ENCODE measurements around the gene CFDP1. TPM values are rescaled to one million over a fixed set of nuclear protein-coding genes. Genes with fewer than 3 reads are reported as not detected.
A peak's percentile ranks its signal among the peaks of the same experiment; 100 is the strongest.

The CFDP1 gene
- total and polyA plus RNA-seq, 2 of the 13 experiments (the other 11 are each of a cell fraction or from before 2014, with no cell fraction given), result 78.6 to 153 TPM

GRCh38 chr16:75424105-75424762 lies 9.1 kb downstream of the CFDP1 start (continued):
- TF ChIP-seq, protein P1, sequence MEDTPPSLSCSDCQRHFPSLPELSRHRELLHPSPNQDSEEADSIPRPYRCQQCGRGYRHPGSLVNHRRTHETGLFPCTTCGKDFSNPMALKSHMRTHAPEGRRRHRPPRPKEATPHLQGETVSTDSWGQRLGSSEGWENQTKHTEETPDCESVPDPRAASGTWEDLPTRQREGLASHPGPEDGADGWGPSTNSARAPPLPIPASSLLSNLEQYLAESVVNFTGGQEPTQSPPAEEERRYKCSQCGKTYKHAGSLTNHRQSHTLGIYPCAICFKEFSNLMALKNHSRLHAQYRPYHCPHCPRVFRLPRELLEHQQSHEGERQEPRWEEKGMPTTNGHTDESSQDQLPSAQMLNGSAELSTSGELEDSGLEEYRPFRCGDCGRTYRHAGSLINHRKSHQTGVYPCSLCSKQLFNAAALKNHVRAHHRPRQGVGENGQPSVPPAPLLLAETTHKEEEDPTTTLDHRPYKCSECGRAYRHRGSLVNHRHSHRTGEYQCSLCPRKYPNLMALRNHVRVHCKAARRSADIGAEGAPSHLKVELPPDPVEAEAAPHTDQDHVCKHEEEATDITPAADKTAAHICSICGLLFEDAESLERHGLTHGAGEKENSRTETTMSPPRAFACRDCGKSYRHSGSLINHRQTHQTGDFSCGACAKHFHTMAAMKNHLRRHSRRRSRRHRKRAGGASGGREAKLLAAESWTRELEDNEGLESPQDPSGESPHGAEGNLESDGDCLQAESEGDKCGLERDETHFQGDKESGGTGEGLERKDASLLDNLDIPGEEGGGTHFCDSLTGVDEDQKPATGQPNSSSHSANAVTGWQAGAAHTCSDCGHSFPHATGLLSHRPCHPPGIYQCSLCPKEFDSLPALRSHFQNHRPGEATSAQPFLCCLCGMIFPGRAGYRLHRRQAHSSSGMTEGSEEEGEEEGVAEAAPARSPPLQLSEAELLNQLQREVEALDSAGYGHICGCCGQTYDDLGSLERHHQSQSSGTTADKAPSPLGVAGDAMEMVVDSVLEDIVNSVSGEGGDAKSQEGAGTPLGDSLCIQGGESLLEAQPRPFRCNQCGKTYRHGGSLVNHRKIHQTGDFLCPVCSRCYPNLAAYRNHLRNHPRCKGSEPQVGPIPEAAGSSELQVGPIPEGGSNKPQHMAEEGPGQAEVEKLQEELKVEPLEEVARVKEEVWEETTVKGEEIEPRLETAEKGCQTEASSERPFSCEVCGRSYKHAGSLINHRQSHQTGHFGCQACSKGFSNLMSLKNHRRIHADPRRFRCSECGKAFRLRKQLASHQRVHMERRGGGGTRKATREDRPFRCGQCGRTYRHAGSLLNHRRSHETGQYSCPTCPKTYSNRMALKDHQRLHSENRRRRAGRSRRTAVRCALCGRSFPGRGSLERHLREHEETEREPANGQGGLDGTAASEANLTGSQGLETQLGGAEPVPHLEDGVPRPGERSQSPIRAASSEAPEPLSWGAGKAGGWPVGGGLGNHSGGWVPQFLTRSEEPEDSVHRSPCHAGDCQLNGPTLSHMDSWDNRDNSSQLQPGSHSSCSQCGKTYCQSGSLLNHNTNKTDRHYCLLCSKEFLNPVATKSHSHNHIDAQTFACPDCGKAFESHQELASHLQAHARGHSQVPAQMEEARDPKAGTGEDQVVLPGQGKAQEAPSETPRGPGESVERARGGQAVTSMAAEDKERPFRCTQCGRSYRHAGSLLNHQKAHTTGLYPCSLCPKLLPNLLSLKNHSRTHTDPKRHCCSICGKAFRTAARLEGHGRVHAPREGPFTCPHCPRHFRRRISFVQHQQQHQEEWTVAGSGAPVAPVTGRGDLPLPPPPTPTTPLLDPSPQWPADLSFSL (CRISPR knock-in tag; IDR thresholded peaks at IDR 0.05), result peak; percentile 16; the same call in 1 of the 2 replicates
- TF ChIP-seq, protein P2, sequence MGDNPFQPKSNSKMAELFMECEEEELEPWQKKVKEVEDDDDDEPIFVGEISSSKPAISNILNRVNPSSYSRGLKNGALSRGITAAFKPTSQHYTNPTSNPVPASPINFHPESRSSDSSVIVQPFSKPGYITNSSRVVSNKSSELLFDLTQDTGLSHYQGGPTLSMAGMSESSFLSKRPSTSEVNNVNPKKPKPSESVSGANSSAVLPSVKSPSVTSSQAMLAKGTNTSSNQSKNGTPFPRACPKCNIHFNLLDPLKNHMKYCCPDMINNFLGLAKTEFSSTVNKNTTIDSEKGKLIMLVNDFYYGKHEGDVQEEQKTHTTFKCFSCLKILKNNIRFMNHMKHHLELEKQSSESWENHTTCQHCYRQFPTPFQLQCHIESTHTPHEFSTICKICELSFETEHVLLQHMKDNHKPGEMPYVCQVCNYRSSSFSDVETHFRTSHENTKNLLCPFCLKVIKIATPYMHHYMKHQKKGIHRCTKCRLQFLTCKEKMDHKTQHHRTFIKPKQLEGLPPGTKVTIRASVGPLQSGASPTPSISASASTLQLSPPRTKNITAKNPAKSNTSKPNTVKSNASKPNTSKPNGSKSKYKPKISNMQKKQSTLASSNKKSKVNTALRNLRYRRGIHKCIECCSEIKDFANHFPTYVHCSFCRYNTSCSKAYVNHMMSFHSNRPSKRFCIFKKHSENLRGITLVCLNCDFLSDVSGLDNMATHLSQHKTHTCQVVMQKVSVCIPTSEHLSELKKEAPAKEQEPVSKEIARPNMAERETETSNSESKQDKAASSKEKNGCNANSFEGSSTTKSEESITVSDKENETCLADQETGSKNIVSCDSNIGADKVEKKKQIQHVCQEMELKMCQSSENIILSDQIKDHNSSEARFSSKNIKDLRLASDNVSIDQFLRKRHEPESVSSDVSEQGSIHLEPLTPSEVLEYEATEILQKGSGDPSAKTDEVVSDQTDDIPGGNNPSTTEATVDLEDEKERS (CRISPR knock-in tag; IDR thresholded peaks at IDR 0.05), result peak; percentile 60; the same call in 1 of the 2 replicates
- TF ChIP-seq HOXA3 (CRISPR knock-in tag; IDR thresholded peaks at IDR 0.05), result peak; percentile 46; the same call in 1 of the 2 replicates
- 0 out of 2 replicates have a peak, but pooled peaks have one; percentile 17 for TF ChIP-seq KMT2B (CRISPR knock-in tag; IDR thresholded peaks at IDR 0.05)
- peak; percentile 80; the same call in 1 of the 2 replicates for TF ChIP-seq ZBTB43 (CRISPR knock-in tag; conservative IDR thresholded peaks at IDR 0.05)
- peak; percentile 24; the same call in 1 of the 2 replicates for TF ChIP-seq RXRA (CRISPR knock-in tag; IDR thresholded peaks at IDR 0.05)
- TF ChIP-seq, protein P3, sequence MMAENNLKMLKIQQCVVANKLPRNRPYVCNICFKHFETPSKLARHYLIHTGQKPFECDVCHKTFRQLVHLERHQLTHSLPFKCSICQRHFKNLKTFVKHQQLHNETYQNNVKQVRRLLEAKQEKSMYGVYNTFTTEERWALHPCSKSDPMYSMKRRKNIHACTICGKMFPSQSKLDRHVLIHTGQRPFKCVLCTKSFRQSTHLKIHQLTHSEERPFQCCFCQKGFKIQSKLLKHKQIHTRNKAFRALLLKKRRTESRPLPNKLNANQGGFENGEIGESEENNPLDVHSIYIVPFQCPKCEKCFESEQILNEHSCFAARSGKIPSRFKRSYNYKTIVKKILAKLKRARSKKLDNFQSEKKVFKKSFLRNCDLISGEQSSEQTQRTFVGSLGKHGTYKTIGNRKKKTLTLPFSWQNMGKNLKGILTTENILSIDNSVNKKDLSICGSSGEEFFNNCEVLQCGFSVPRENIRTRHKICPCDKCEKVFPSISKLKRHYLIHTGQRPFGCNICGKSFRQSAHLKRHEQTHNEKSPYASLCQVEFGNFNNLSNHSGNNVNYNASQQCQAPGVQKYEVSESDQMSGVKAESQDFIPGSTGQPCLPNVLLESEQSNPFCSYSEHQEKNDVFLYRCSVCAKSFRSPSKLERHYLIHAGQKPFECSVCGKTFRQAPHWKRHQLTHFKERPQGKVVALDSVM (CRISPR knock-in tag; IDR thresholded peaks at IDR 0.05), result 0 out of 2 replicates have a peak, but pooled peaks have one; percentile 12
- TF ChIP-seq, protein P4, sequence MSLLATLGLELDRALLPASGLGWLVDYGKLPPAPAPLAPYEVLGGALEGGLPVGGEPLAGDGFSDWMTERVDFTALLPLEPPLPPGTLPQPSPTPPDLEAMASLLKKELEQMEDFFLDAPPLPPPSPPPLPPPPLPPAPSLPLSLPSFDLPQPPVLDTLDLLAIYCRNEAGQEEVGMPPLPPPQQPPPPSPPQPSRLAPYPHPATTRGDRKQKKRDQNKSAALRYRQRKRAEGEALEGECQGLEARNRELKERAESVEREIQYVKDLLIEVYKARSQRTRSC (CRISPR knock-in tag; IDR thresholded peaks at IDR 0.05; ENCODE audit: low read depth), result 0 out of 2 replicates have a peak, but pooled peaks have one; percentile 47
- TF ChIP-seq PAXIP1 (CRISPR knock-in tag; conservative IDR thresholded peaks at IDR 0.05), result peak; percentile 85

All from HepG2 (cell line).